ENCODE measurements around the gene C22orf15.

C22orf15 gene

DNA sequence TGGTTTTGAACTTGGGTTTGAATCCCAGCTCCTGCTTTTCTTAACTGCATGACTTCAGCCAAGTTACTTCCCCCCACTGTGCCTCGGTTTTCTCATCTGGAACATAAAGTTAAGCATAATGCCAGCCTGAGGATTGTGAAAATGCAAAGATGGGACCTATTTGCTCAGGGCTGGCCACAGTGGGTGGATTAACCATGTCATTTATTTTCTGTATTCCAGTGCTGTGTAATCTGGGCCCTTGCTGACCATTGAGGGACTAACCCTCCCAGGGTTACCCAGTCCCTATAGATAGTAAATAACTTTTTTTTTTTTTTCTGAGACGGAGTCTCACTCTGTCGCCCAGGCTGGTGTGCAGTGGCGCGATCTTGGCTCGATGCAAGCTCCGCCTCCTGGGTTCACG lies 7.1 kb upstream of the C22orf15 start:
- TF ChIP-seq, protein P1, sequence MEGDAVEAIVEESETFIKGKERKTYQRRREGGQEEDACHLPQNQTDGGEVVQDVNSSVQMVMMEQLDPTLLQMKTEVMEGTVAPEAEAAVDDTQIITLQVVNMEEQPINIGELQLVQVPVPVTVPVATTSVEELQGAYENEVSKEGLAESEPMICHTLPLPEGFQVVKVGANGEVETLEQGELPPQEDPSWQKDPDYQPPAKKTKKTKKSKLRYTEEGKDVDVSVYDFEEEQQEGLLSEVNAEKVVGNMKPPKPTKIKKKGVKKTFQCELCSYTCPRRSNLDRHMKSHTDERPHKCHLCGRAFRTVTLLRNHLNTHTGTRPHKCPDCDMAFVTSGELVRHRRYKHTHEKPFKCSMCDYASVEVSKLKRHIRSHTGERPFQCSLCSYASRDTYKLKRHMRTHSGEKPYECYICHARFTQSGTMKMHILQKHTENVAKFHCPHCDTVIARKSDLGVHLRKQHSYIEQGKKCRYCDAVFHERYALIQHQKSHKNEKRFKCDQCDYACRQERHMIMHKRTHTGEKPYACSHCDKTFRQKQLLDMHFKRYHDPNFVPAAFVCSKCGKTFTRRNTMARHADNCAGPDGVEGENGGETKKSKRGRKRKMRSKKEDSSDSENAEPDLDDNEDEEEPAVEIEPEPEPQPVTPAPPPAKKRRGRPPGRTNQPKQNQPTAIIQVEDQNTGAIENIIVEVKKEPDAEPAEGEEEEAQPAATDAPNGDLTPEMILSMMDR (IDR thresholded peaks at IDR 0.05; ENCODE audit: insufficient read depth, low read depth, low read length, missing control alignments) = no peak
- no peak overlapping the region for H3K4me3 ChIP-seq (ENCODE audit: low read depth, low read length)
- DNase-seq (ENCODE audit: low read depth) = no peak

DNA sequence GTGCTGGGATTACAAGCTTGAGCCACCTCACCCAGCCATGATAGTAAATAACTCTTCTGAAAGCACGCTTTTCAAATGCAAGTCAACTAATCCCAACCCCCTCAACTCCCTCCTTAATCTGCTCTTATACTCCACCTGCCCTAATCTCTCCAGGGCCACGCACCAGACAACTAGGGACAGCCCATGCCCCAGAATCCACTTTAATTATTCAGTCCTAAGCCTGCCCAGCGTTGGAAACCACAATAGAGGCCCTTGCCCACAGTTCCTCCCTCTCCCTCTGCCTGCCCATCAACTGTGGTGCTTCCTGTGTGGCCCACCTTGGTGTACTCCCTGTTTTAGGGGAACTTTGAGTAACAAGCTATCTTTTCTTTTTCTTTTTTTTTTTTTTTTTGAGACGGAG lies 5.9 kb upstream of the C22orf15 start:
- no peak overlapping the region for H3K4me3 ChIP-seq (ENCODE audit: low read depth, low read length)
- no peak for DNase-seq (ENCODE audit: low read depth)
- TF ChIP-seq, protein P1 (IDR thresholded peaks at IDR 0.05; ENCODE audit: insufficient read depth, low read depth, low read length, missing control alignments) = no peak

DNA sequence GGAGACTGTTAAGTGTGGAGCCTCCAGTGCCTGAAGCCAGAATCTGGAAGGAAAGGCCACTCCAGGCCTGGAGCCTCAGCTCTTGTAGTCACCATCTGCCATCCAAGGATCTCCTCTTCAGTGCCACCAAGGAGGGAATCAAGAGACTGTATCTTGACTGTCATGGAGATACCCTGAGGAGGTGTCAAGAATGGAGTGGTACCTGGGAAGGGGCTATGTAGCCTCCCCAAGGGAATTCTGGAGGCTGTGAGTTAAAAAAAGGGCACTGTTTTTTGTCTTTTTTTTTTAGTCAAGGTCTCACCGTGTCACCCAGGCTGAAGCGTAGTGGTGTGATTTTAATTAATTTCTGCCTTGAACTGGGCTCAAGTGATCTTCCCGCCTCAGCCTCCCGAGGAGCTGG lies 3.2 kb upstream of the C22orf15 start:
- no peak for DNase-seq (ENCODE audit: low read depth)
- TF ChIP-seq, protein P1 (IDR thresholded peaks at IDR 0.05; ENCODE audit: insufficient read depth, low read depth, low read length, missing control alignments) = no peak
- no peak overlapping the region for H3K4me3 ChIP-seq (ENCODE audit: low read depth, low read length)

DNA sequence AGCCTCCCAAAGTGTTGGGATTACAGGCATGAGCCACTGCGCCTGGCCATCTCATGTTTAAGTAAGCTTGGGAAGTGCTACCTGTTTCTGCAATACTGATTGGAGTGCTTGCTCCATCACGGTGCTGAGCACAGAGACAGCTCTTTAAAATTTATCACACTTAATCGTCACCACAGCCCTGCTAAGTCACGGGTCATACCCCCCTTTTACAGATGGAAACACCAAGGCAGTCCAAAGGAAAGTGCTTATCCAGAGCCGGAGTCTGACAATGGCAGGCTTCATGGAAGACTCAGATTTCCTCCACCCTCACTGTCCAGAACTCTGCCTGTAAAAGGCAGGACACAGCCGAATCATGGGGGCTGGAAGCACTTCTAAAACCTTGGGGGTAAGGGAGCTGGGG lies 2.7 kb upstream of the C22orf15 start:
- no peak overlapping the region for H3K4me3 ChIP-seq (ENCODE audit: low read depth, low read length)
- TF ChIP-seq, protein P1 (IDR thresholded peaks at IDR 0.05; ENCODE audit: insufficient read depth, low read depth, low read length, missing control alignments) = no peak
- no peak for DNase-seq (ENCODE audit: low read depth)

DNA sequence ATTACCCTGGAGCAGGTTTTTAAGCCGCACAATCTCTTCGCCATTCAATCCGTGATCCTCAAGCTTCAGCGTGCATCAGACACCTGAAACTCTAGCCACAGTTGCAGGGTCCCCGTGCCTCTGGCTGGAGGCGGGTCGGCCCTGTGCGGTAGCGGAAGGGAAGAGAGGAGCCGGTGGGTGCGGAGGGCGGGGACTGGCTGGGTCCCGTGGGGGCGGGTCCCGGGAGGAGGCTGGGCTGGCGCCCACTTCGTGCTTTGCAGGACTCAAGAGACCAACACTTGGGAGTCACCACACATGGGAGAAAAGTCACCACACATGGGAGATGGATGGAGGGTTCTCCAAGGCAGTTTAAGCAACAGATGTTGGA lies 772 bp downstream of the C22orf15 start:
- DNase-seq (ENCODE audit: low read depth) = peak; percentile 43
- TF ChIP-seq, protein P1 (IDR thresholded peaks at IDR 0.05; ENCODE audit: insufficient read depth, low read depth, low read length, missing control alignments) = no peak
- peak overlapping the region; percentile 40 for H3K4me3 ChIP-seq (ENCODE audit: low read depth, low read length)

DNA sequence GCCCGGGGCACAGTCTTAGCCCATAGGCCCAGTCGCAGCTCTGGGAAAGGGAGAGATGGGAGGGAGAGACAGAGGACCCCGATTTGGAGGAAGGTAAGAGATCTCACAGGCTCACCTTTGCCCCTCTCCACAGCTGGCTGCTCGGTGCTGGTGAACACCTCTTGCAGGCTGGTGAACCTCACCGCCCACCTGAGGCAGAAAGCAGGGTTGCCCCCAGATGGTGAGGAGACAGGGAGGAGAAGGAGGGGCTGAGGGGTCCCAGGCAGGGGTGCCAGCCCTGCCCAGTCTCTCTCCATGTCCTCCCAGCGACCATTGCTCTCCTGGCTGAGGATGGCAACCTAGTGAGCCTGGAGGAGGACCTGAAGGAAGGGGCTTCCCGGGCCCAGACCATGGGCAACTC lies 1.2 kb downstream of the C22orf15 start:
- DNase-seq (ENCODE audit: low read depth) = no peak
- peak overlapping the region; percentile 40 for H3K4me3 ChIP-seq (ENCODE audit: low read depth, low read length)
- TF ChIP-seq, protein P1 (IDR thresholded peaks at IDR 0.05; ENCODE audit: insufficient read depth, low read depth, low read length, missing control alignments) = no peak
